SHP77 (cell line): ENCODE data around the gene CLCNKB.
"Not testable (repeated sequence)": the region's sequence is repeated elsewhere in the genome, so short reads cannot be mapped to it uniquely, and the experiment has no call there.

Experiments used
- DNase-seq, 2 experiments: peaks; one replicate each; lab custom pipeline; 2025; lab: John Stamatoyannopoulos, UW

The CLCNKB gene

GRCh38 chr1:16033103-16033632, 10.4 kb upstream of the CLCNKB start:
- not testable (repeated sequence) for DNase-seq

GRCh38 chr1:16036461-16036860, 7.1 kb upstream of the CLCNKB start:
- DNase-seq, result not testable (repeated sequence)

- no peak for DNase-seq
Observed at GRCh38 chr1:16038620-16038912, 5.0 kb upstream of the CLCNKB start.

GRCh38 chr1:16039871-16040270, 3.7 kb upstream of the CLCNKB start:
- DNase-seq, result not testable (repeated sequence)

DNA sequence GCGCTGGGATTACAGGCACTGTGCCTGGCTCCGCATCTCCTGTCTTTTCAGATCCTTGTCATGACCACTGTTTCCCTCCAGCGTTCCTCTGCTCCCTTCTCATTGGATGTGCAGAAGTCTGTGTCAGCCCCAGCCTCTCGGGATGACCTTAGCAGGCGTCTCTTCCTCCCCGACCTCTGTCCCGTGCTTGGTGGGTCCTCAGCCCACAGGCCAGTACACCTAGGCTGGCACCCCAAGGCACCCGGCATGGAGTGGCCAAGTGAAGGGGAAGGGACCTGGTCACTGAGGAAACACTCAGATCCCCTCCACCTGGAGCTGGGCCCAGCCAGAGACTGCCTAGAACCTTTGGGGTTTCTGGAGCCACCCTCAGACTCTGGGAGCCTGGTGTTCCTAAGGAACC, 2.4 kb upstream of the CLCNKB start:
- DNase-seq, result no peak

DNA sequence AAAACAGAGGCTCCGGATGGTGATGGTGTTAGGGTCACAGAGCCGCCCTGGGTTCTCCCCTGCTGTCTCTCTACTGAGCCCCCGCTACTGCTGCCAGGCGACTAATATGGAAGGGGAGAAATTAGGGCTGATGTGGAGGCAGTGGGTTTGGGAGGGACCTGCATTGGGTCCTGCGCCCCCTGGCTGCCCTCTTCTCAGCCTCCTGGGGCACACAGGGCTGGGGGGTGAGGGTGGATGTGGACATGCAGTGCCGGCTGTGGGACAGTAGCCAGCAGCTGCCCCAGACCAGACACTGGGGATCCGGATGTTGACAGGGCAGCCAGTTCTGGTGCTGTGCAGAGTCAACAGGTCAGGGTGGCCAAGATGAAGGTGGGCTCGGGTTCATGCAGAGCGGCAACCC, 1.5 kb upstream of the CLCNKB start:
- no peak for DNase-seq

DNA sequence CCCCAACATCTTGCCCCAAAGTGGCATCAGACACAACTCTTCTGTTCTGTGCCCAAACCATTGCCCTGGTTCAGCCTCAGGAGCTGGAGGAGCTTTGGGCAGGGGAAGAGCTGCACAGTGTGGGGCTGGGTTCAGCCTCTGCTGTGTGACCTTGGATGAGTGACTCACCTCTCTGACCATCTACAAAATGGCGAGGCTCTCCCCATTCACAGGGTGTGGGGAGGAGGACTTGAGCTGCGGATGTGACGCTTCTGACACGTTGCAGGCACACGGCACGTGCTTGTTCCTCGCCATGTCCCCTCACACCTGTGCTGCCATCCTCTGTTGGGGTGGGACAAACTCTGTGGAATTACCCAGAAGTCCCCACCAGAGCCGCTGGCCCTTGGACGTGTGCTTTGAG, 928 bp upstream of the CLCNKB start:
- DNase-seq, result not testable (repeated sequence)

GRCh38 chr1:16043950-16044349, 368 bp downstream of the CLCNKB start:
- no peak for DNase-seq

DNA sequence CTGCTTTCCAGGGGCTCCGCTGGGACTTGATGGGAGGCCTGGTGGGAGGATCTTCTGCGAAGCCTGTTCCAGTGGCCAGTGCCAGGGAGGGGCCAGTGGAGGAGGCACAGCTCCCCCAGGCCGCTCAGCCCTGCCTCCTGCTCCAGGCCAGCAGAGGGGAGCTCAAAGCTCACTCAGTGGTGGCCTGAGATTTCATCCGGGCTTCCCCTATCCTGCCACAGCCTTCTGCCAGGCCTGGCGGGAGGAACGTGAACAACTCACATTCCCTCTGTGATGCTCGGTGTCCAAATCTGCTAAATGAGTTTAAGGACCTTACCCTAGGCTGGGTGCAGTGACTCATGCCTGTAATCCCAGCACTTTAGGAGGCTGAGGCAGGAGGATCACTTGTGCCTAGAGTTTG, 3.3 kb downstream of the CLCNKB start:
- DNase-seq, result no peak

DNA sequence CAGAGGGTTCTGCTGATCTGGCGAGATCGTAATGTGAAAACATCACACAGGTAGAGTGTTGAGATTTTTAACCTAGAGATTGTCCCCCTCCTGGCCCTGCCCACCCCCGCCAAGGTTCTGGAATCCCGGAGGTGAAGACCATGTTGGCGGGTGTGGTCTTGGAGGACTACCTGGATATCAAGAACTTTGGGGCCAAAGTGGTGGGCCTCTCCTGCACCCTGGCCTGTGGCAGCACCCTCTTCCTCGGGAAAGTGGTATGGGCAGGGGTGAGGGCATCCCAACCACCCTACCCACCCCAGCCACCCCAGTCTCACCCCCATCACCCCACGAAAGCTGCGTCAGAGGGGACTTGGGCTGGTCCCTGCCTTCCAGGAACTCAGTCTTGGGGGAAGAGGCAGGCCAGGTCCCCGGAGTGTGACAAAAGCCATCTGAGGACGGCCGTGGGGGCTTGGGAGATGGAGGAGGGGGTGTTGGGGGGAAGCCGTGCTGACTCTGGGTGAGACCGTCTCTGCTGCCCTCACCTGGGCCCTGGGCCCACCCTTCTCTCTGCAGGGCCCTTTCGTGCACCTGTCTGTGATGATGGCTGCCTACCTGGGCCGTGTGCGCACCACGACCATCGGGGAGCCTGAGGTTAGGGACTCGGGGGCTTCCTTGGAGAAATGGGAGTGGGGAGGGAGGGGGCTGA, 4.4 kb downstream of the CLCNKB start:
- DNase-seq, result no peak

GRCh38 chr1:16048573-16049189, 5.1 kb downstream of the CLCNKB start:
- DNase-seq, result no peak

- DNase-seq, result no peak
Observed at GRCh38 chr1:16050328-16050727, 6.7 kb downstream of the CLCNKB start.

- DNase-seq, result no peak
Observed at GRCh38 chr1:16051039-16051438, 7.5 kb downstream of the CLCNKB start.

DNA sequence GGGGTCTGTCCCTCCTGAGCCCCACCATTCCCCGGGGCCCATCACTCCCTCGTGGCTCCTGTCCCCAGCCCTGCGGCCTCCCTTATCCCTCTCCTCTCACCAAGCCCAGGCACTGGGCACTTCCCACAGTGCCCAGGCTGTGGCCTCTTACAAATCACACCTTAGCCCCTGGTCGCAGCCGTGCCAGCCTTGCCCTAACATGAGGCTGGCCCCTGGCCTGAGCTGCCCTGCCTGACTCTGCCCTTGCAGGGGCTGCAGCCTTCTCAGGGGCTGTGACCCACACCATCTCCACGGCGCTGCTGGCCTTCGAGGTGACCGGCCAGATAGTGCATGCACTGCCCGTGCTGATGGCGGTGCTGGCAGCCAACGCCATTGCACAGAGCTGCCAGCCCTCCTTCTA, 8.4 kb downstream of the CLCNKB start:
- DNase-seq, result not testable (repeated sequence)

DNA sequence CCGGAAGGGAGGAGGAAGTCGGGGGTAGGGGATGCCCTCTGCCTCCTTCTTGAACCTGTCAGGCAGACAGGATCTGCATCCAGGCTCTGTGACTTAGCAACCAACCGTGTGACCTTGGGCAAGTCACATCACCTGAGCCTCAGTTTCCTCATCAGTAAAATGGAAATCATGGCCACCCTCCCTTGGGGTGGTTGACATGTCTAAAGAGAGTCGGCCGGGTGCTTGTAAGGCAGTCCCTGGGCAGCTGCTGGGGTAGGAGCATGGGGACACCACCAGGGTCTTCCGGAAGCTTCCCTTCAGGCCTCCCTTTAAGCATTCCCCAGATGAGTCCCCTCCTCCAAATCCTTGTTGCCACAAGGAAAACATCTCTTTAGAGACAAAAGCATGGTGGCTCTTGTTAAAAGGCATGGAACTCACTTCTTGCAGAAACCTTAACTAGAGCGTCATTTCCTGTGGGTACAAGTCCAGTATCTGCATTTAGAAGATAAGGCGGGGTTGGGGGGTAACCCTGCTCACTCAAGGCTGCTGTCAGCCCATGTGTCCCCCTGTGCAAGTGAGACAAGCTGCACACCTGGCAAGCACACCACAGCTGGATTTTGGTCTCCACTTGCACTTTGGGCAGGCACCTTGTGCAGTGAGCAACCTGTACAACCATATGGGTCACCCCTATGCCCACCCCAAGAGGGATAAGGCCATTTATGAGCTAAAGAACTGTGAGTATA, 10.4 kb downstream of the CLCNKB start:
- DNase-seq, result no peak

GRCh38 chr1:16054598-16055540, 11.3 kb downstream of the CLCNKB start:
- DNase-seq, result no peak

DNA sequence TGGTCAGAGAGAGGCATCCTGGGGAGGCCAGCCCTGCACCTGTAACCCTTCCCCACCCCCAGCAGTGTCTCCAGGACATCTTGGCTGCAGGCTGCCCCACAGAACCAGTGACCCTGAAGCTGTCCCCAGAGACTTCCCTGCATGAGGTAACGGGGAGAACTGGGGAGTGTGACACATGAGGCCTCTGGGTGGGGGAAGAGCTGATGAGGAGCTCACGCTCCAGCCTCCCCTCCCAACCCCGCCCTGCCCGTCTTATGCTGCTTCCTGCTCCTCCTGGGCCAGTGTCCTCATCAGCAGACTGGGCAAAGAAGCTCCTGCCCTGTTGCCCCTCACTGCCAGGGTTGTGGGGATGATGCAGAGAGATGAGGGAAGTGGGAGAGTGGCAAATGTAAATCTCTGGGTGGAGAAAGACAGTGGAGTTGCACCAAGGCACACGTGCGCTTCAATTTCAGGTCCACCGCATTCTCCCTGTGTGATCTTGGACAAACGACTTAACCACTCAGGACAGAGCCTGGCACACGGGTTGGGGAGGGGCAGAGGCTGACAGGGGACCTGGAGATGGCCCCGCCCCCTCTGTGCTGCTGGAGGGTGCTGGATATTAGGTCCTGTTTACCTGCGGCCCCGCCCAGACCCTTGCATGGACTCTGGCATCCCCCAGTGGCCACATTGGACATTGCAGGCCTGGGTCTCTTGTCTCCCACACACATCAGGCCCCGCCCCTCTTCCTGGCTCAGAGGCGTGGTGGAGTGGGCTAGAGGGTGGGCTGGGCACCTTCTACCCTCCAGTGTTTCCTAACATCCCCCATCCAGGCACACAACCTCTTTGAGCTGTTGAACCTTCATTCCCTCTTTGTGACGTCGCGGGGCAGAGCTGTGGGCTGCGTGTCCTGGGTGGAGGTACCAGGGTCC, 12.3 kb downstream of the CLCNKB start:
- peak; percentile 84 to 88 for DNase-seq

DNA sequence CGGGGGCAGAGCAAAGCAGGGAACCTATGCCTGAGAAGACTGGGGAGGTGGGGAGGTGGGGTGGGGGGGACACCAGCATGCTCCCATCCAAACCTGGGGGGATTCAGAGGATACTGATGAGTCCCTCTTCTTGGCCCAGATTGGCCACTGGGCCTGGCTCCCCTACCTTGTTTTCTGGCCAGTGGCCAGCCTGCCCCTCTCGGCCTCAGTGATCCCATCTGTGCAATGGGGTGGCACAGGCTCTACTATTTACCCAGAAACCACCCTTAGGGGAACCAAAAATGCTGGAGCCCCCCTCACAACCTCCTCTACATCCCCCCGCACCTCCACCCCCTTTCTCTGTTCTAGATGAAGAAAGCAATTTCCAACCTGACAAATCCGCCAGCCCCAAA, 12.9 kb downstream of the CLCNKB start:
- not testable (repeated sequence) for DNase-seq

GRCh38 chr1:16057314-16057915, 13.8 kb downstream of the CLCNKB start:
- not testable (repeated sequence) for DNase-seq

- DNase-seq, result not testable (repeated sequence)
Observed at GRCh38 chr1:16058394-16059120, 15.0 kb downstream of the CLCNKB start.
